ENCODE measurements around the gene AKAP7.

The AKAP7 gene

DNA sequence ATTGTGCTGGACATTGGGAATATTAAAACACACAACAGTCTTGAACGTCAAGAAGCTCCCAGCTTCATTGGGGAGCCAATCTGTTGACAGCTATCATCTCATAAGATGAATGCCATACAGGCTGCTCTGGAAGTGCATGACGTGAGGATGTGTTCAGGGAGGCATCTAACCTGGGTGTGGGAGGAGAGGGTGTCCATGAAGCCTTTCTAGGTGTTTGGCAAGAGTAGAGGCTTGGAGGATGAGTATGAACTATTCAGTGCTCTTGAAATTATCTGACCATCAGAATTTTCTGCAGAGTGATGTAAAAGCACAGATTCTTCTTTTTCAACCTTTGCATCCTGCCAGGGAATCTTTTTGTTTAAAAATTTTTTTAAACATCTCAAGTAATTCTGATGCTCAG lies 11.6 kb downstream of the AKAP7 start:
- Histone ChIP-seq H3K9me2 (replicated peaks; ENCODE audit: insufficient read depth, low read length) (no peaks in the 10 kb centered on the region), H3K9ac (ENCODE audit: low read length) (no peak overlapping the region), H3K4me1 (ENCODE audit: low read length) (no peaks in the 10 kb centered on the region), H3K4me3 (ENCODE audit: low read length) (no peak overlapping the region), H3K4me2 (ENCODE audit: low read depth, low read length) (no peak overlapping the region), H3F3A (ENCODE audit: insufficient read depth, low read length) (no peaks in the 10 kb centered on the region), H3K27me3 (replicated peaks; ENCODE audit: insufficient read depth, low read length) (no peaks in the 10 kb centered on the region), H3K36me3 (replicated peaks; ENCODE audit: insufficient read depth, low read length) (no peaks in the 10 kb centered on the region), H3K79me2 (ENCODE audit: low read length) (no peaks in the 10 kb centered on the region), H3K27ac (ENCODE audit: low read length) (no peak overlapping the region), H4K20me1 (ENCODE audit: insufficient read depth, low read length) (no peaks in the 10 kb centered on the region), H2AFZ (ENCODE audit: low read length) (no peak overlapping the region), H3K9me3 (replicated peaks; ENCODE audit: insufficient read depth, low read length) (no peaks in the 10 kb centered on the region)
- TF ChIP-seq, protein P1, sequence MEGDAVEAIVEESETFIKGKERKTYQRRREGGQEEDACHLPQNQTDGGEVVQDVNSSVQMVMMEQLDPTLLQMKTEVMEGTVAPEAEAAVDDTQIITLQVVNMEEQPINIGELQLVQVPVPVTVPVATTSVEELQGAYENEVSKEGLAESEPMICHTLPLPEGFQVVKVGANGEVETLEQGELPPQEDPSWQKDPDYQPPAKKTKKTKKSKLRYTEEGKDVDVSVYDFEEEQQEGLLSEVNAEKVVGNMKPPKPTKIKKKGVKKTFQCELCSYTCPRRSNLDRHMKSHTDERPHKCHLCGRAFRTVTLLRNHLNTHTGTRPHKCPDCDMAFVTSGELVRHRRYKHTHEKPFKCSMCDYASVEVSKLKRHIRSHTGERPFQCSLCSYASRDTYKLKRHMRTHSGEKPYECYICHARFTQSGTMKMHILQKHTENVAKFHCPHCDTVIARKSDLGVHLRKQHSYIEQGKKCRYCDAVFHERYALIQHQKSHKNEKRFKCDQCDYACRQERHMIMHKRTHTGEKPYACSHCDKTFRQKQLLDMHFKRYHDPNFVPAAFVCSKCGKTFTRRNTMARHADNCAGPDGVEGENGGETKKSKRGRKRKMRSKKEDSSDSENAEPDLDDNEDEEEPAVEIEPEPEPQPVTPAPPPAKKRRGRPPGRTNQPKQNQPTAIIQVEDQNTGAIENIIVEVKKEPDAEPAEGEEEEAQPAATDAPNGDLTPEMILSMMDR (IDR thresholded peaks at IDR 0.05; ENCODE audit: low read length) = no peak
- TF ChIP-seq EZH2 (optimal IDR thresholded peaks at IDR 0.05; ENCODE audit: low read depth, low read length) (no peak), EZH2phosphoT487 (IDR thresholded peaks at IDR 0.05; ENCODE audit: low read length) (no peak)
- DNase-seq = no peak

DNA sequence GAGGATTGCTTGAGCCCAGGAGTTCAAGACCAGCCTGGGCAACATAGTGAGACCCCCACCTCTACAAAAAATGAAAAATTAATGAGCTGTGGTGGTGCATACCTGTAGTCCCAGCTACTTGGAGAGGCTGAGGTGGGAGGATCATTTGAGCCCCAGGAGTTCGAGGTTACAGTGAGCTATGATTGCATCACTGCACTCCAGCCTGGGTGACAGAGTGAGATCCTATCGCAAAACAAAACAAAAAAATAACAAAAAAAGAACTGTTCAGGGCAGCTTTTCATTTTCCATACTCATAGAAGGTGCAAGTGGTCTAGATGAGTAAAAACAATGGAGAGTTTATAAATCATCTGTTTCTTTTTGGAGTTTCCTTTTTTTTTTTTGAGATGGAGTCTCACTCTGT lies 21.1 kb downstream of the AKAP7 start:
- no peaks in the 10 kb centered on the region for H3K4me1 ChIP-seq (ENCODE audit: low read length)
- no peak overlapping the region for H2AFZ ChIP-seq (ENCODE audit: low read length)
- H3K4me3 ChIP-seq (ENCODE audit: low read length) = no peak overlapping the region
- H3K4me2 ChIP-seq (ENCODE audit: low read depth, low read length) = no peak overlapping the region
- DNase-seq = no peak
- H3K27me3 ChIP-seq (replicated peaks; ENCODE audit: insufficient read depth, low read length) = no peaks in the 10 kb centered on the region
- H3K9me2 ChIP-seq (replicated peaks; ENCODE audit: insufficient read depth, low read length) = no peaks in the 10 kb centered on the region
- no peak overlapping the region for H3K9ac ChIP-seq (ENCODE audit: low read length)
- no peaks in the 10 kb centered on the region for H3K79me2 ChIP-seq (ENCODE audit: low read length)
- TF ChIP-seq, protein P1 (IDR thresholded peaks at IDR 0.05; ENCODE audit: low read length) = no peak
- TF ChIP-seq EZH2 (optimal IDR thresholded peaks at IDR 0.05; ENCODE audit: low read depth, low read length) (no peak), EZH2phosphoT487 (IDR thresholded peaks at IDR 0.05; ENCODE audit: low read length) (no peak)
- H3F3A ChIP-seq (ENCODE audit: insufficient read depth, low read length) = no peaks in the 10 kb centered on the region
- H3K9me3 ChIP-seq (replicated peaks; ENCODE audit: insufficient read depth, low read length) = no peaks in the 10 kb centered on the region
- H3K27ac ChIP-seq (ENCODE audit: low read length) = no peak overlapping the region
- H4K20me1 ChIP-seq (ENCODE audit: insufficient read depth, low read length) = no peaks in the 10 kb centered on the region
- no peaks in the 10 kb centered on the region for H3K36me3 ChIP-seq (replicated peaks; ENCODE audit: insufficient read depth, low read length)

DNA sequence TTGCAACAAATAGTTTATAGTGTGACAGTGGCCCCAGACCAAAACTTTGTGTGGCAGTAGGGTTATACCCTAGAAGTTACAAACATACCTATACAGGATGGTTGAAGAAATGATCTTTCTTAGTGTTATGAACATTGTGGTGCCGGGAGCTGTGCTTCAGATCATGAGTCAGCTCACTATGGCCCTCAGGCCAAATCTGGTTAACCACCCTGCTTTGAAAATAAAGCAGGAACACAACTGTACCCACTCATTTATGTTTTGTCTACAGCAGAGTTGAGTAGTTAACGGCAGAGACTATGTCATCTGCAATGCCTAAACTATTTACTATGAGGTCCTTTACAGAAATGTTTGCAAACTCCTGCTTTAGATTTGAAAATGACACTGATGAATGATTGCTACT lies 24.3 kb downstream of the AKAP7 start:
- no peaks in the 10 kb centered on the region for H3K79me2 ChIP-seq (ENCODE audit: low read length)
- TF ChIP-seq, protein P1 (IDR thresholded peaks at IDR 0.05; ENCODE audit: low read length) = no peak
- TF ChIP-seq EZH2phosphoT487 (IDR thresholded peaks at IDR 0.05; ENCODE audit: low read length) = no peak
- no peak for TF ChIP-seq EZH2 (optimal IDR thresholded peaks at IDR 0.05; ENCODE audit: low read depth, low read length)
- H3K27ac ChIP-seq (ENCODE audit: low read length) = no peak overlapping the region
- H3F3A ChIP-seq (ENCODE audit: insufficient read depth, low read length) = no peaks in the 10 kb centered on the region
- H3K4me1 ChIP-seq (ENCODE audit: low read length) = no peaks in the 10 kb centered on the region
- no peak overlapping the region for H3K4me2 ChIP-seq (ENCODE audit: low read depth, low read length)
- H3K36me3 ChIP-seq (replicated peaks; ENCODE audit: insufficient read depth, low read length) = no peaks in the 10 kb centered on the region
- H2AFZ ChIP-seq (ENCODE audit: low read length) = no peak overlapping the region
- no peak overlapping the region for H3K9ac ChIP-seq (ENCODE audit: low read length)
- H3K9me2 ChIP-seq (replicated peaks; ENCODE audit: insufficient read depth, low read length) = no peaks in the 10 kb centered on the region
- no peak for DNase-seq
- H3K27me3 ChIP-seq (replicated peaks; ENCODE audit: insufficient read depth, low read length) = no peaks in the 10 kb centered on the region
- H4K20me1 ChIP-seq (ENCODE audit: insufficient read depth, low read length) = no peaks in the 10 kb centered on the region
- no peak overlapping the region for H3K4me3 ChIP-seq (ENCODE audit: low read length)
- no peaks in the 10 kb centered on the region for H3K9me3 ChIP-seq (replicated peaks; ENCODE audit: insufficient read depth, low read length)

Measured in MM.1S (cell line).